Chondrocyte (in vitro differentiated cells): ENCODE data around the gene MCIDAS. TPM values are rescaled to one million over a fixed set of nuclear protein-coding genes. Genes with fewer than 3 reads are reported as not detected.

Source experiments
- DNase-seq: peaks from one replicate; pipeline ENCODE4 v3.0.0; 2021; ENCODE audit warnings: mixed read lengths, low spot score
- H3K27ac Mint-ChIP-seq: one replicate; pipeline ENCODE4 v1.8.0; 2021; ENCODE audit warnings: mild to moderate bottlenecking, moderate library complexity, mixed read lengths; ENCODE audit not compliant: unreplicated experiment
- H3K27me3 Mint-ChIP-seq: 2 replicates; pipeline ENCODE4 v1.8.0; 2021; ENCODE audit warnings: low read depth, mixed read lengths
- H3K36me3 Mint-ChIP-seq: 2 replicates; pipeline ENCODE4 v1.8.0; 2021; ENCODE audit warnings: low read depth, mixed read lengths
- H3K4me1 Mint-ChIP-seq: 2 replicates; pipeline ENCODE4 v1.8.0; 2021; ENCODE audit warnings: low read depth, mild to moderate bottlenecking, mixed read lengths
- H3K4me3 Mint-ChIP-seq: one replicate; pipeline ENCODE4 v1.8.0; 2021; ENCODE audit warnings: mild to moderate bottlenecking, moderate library complexity, mixed read lengths; ENCODE audit not compliant: unreplicated experiment
- H3K9me3 Mint-ChIP-seq: 2 replicates; pipeline ENCODE4 v1.8.0; 2021; ENCODE audit warnings: low read depth, mixed read lengths
- CTCF ChIP-seq: fragments of 200-600 bp; sonication (generic); IDR thresholded peaks from 2 replicates; pipeline ENCODE4 v1.5.0; 2021; ENCODE audit warnings: antibody characterized with exemption, mild to moderate bottlenecking, moderate library complexity
- total RNA-seq: library from RNA; stranded (reverse); gene quantifications from 3 replicates; pipeline ENCODE4 v1.2.1, GENCODE V29; 2021

MCIDAS gene
- total RNA-seq, 1 donor from 2014 or later, result 0.15 TPM

- H3K27me3 Mint-ChIP-seq, result peaks cover 35% of the 10 kb centered on the region
Observed at GRCh38 chr5:55241746-55242145, 14.6 kb upstream of the MCIDAS start.

GRCh38 chr5:55236800-55237199, 9.7 kb upstream of the MCIDAS start:
- Mint-ChIP-seq H3K9me3 (no peaks in the 10 kb centered on the region), H3K36me3 (no peaks in the 10 kb centered on the region), H3K4me3 (no peak overlapping the region), H3K27ac (no peak overlapping the region), H3K4me1 (peaks cover 17% of the 10 kb centered on the region), H3K27me3 (peaks cover 48% of the 10 kb centered on the region)
- DNase-seq, result no peak
- TF ChIP-seq CTCF, result no peak

More at GRCh38 chr5:55241746-55242145, 14.6 kb upstream of the MCIDAS start:
- Mint-ChIP-seq H3K4me3 (no peak overlapping the region), H3K36me3 (peaks cover 2% of the 10 kb centered on the region), H3K4me1 (no peaks in the 10 kb centered on the region), H3K27ac (no peak overlapping the region), H3K9me3 (no peaks in the 10 kb centered on the region)
- TF ChIP-seq CTCF, result no peak
- no peak for DNase-seq

GRCh38 chr5:55234121-55234700, 7.1 kb upstream of the MCIDAS start:
- peak overlapping the region; percentile 89 for H3K4me3 Mint-ChIP-seq
- DNase-seq, result no peak
- no peak for TF ChIP-seq CTCF
- H3K27me3 Mint-ChIP-seq, result peaks cover 61% of the 10 kb centered on the region
- H3K27ac Mint-ChIP-seq, result no peak overlapping the region
- no peaks in the 10 kb centered on the region for H3K9me3 Mint-ChIP-seq
- H3K4me1 Mint-ChIP-seq, result peaks cover 27% of the 10 kb centered on the region
- H3K36me3 Mint-ChIP-seq, result no peaks in the 10 kb centered on the region

- peaks cover 27% of the 10 kb centered on the region for H3K4me1 Mint-ChIP-seq
- TF ChIP-seq CTCF, result peak; percentile 34
Observed at GRCh38 chr5:55232985-55233928, 6.1 kb upstream of the MCIDAS start, which contains the start of gene CCNO. Gene CCNO, minus strand, starts transcription at chr5:55233608. Its CDS starts 85 bp downstream, at chr5:55233523.

GRCh38 chr5:55232271-55232984, 5.3 kb upstream of the MCIDAS start:
- TF ChIP-seq CTCF, result no peak
- H3K9me3 Mint-ChIP-seq, result no peaks in the 10 kb centered on the region
- peaks cover 2% of the 10 kb centered on the region for H3K36me3 Mint-ChIP-seq
- peak overlapping the region; percentile 32 for H3K27ac Mint-ChIP-seq
- H3K27me3 Mint-ChIP-seq, result peaks cover 70% of the 10 kb centered on the region
- H3K4me3 Mint-ChIP-seq, result peak overlapping the region; percentile 89
- H3K4me1 Mint-ChIP-seq, result peaks cover 32% of the 10 kb centered on the region
- no peak for DNase-seq

More at GRCh38 chr5:55232985-55233928, 6.1 kb upstream of the MCIDAS start, which contains the start of gene CCNO:
- H3K4me3 Mint-ChIP-seq, result peak within 1 kb of the TSS; percentile 89
- H3K27me3 Mint-ChIP-seq, result peaks cover 65% of the 10 kb centered on the region
- no peaks in the 10 kb centered on the region for H3K9me3 Mint-ChIP-seq
- peak within 1 kb of the TSS; percentile 32 for H3K27ac Mint-ChIP-seq
- H3K36me3 Mint-ChIP-seq, result peaks cover 2% of the 10 kb centered on the region
- DNase-seq, result no peak
